Ovary (tissue), 3 donors: ENCODE results near the gene A4GALT.

Source experiments
- EP300 ChIP-seq: sonication (generic); formaldehyde crosslinking; IDR thresholded peaks from one replicate; pipeline ENCODE4 v1.6.1; 2017; ENCODE audit warnings: antibody characterized with exemption
- POLR2A ChIP-seq: fragments of 450-650 bp; IDR thresholded peaks from one replicate; pipeline ENCODE4 v1.6.1; 2017; ENCODE audit warnings: antibody characterized with exemption, mild to moderate bottlenecking, moderate library complexity
- TF ChIP-seq, protein P1 (sequence below), 3 donors: fragments of 450-650 bp in 2 of 3; fragments of 200-600 bp in 1 of 3; IDR thresholded peaks; one replicate each; pipeline versions ENCODE4 v1.5.1 to v1.8.0; 2016 to 2022; ENCODE audit warnings: antibody characterized with exemption in 3 of 3, mild to moderate bottlenecking in 1 of 3
- donor health status: DM: no; HTN: no; CAD: no.

DNA sequence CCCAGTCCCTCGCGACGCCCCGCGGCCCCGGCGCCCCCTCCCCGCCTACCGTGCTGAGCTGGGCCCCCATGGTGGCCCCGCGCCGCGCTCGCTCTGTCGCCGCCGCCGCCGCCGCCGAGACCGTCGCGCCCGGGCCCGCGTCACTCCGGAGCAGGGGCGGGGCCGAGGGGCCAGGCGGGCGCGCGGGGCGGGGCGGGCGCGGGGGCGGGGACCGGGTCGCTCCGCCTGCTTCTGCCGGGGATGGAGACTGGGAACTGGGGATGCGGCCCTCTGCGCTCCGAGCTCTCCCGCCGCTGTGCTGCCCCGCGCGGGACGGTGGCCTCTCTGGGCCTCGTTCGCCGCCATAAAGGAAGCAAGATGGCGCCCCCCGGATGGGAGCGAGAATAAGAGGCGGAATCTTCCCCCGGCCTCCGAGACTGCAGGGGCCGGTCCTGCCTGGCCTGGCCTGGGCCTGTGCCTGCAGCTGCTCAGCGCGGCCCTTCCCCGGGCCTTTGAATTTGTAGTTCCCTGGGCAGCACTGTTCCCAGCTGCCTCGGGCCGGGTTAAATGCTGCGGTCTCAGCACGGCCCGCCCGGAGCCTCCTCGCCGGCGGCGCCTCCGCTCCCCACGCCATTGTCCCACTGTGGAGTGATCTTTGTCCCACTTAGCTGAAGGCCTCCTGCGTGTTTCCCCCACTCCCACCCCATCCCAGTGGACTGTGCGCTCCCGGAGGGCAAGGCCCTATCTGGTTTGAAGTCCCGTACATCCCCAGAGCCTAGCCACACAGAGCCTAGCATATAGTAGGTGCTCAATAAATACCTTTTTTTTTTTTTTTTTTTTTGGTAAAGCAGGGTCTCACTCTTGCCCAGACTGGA is 71.2 kb downstream of the A4GALT start, which contains the start of gene CYB5R3:
- TF ChIP-seq, protein P1, sequence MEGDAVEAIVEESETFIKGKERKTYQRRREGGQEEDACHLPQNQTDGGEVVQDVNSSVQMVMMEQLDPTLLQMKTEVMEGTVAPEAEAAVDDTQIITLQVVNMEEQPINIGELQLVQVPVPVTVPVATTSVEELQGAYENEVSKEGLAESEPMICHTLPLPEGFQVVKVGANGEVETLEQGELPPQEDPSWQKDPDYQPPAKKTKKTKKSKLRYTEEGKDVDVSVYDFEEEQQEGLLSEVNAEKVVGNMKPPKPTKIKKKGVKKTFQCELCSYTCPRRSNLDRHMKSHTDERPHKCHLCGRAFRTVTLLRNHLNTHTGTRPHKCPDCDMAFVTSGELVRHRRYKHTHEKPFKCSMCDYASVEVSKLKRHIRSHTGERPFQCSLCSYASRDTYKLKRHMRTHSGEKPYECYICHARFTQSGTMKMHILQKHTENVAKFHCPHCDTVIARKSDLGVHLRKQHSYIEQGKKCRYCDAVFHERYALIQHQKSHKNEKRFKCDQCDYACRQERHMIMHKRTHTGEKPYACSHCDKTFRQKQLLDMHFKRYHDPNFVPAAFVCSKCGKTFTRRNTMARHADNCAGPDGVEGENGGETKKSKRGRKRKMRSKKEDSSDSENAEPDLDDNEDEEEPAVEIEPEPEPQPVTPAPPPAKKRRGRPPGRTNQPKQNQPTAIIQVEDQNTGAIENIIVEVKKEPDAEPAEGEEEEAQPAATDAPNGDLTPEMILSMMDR (IDR thresholded peaks at IDR 0.05) = no peak
- TF ChIP-seq POLR2A (no peak), EP300 (no peak)
